ENCODE data around the gene LRMDA. TPM values are rescaled to one million over a fixed set of nuclear protein-coding genes. Genes with fewer than 3 reads are reported as not detected.

Gene LRMDA
- total RNA-seq, 1 donor from 2014 or later: 22.3 TPM

- ATAC-seq (peak; percentile 56), DNase-seq (ENCODE audit: missing footprints) (no peak)
- intact Hi-C loops (cut with DNase I): no loop called here
These were observed 385.8 kb downstream of the LRMDA start for GRCh38 chr10:75817198-75817597.

- intact Hi-C loops (cut with DNase I): no loop called here
- DNase-seq (ENCODE audit: missing footprints): no peak
- peak; percentile 47 for ATAC-seq
These were observed 387.1 kb downstream of the LRMDA start for GRCh38 chr10:75818552-75818951.

- no peak for ATAC-seq
- DNase-seq (ENCODE audit: missing footprints): no peak
- intact Hi-C loops (cut with DNase I): no loop called here
These were observed 393.8 kb downstream of the LRMDA start for GRCh38 chr10:75825235-75825634.

- intact Hi-C loops (cut with DNase I): no loop called here
- DNase-seq (ENCODE audit: missing footprints) (no peak), ATAC-seq (no peak)
These were observed 394.2 kb downstream of the LRMDA start for GRCh38 chr10:75825661-75826060.

DNA sequence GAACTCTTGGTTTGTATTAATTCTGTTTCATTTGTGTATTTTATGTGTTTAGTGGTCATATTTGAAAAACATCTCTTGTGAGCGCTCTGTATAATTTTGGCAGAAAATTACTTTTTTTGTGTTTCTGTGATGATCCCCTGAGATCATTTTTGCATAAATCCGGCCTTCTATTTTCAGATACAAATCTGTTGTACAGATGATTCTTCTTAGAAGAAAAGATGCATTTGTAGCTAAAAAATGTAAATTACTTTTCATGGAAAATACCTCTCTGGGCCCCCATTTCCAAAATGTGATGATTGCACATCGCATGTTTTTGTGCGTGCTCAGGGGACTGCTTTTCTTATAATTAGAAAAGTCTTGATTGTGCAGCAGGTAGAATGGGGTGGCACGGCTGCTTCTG lies 395.4 kb downstream of the LRMDA start:
- intact Hi-C loops (cut with DNase I): no loop called here
- DNase-seq (ENCODE audit: missing footprints) (no peak), ATAC-seq (no peak)

- no peak for DNase-seq (ENCODE audit: missing footprints)
- intact Hi-C loops (cut with DNase I): no loop called here
These were observed 396.2 kb downstream of the LRMDA start for GRCh38 chr10:75827587-75828021.

DNA sequence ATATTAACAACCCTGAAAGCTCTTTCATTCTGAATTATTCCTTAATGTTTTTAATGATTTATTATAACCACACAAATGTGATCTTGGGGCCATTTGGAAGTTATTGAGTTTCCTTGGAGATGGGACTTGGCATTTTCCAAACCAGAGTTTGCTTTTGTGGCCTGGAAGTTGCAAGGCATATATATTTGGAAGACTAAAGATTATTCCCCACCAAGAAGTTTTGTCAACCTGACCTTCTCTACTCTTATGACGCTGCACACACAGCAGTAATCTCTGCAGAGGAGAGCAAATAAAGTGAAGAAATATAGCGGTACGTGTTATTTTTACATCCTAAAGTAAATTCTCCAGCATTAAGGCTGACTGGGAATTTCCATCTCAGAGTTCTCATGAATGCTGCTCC lies 397.0 kb downstream of the LRMDA start:
- no peak for ATAC-seq
- intact Hi-C loops (cut with DNase I): no loop called here
- DNase-seq (ENCODE audit: missing footprints): no peak

More at GRCh38 chr10:75827587-75828021, 396.2 kb downstream of the LRMDA start:
- no peak for ATAC-seq

- no peak for DNase-seq (ENCODE audit: missing footprints)
- intact Hi-C loops (cut with DNase I): no loop called here
- no peak for ATAC-seq
These were observed 404.6 kb downstream of the LRMDA start for GRCh38 chr10:75836064-75836463.

- no peak for DNase-seq (ENCODE audit: missing footprints)
- intact Hi-C loops (cut with DNase I): no loop called here
- no peak for ATAC-seq
These were observed 407.1 kb downstream of the LRMDA start for GRCh38 chr10:75838486-75838885.

DNA sequence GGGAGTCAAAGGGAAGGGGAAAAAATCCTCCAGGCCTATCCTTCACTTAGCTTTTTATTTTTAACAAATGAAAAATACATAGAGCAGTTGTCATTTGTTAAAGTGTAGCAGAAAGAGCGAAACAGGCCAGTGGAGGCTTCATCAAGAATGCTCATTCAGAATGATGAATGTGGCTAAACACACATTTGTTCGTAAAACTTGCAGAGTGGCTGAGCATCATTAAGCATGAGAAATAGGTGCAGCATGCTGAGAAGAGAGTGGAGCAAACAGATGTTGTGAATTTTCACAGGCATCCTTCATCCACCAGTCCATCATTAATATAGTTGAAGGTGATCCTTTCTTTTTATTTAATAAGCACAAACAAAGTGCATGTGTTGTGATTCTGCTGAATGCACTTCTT lies 407.6 kb downstream of the LRMDA start:
- ATAC-seq (no peak), DNase-seq (ENCODE audit: missing footprints) (no peak)
- intact Hi-C loops (cut with DNase I): no loop called here

DNA sequence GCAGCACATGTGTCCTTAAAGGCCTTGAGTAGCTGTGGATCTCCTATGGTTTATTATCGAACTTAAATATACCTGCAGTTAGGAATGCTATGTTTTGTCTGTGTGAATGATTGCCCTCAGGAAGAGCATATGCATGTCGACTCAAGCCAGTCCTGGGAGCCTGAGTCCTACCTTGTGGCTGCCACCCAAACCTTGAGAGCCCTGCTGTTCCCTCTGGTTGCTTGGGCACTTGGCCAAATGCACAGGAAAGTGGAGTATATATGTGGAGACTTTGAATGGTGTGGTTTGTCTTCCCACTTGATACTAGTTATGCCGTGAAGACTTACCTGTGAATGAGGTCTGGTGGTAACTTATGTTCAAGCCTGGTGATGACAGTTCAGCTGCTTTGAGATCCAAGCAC lies 409.8 kb downstream of the LRMDA start:
- ATAC-seq: no peak
- DNase-seq (ENCODE audit: missing footprints): no peak
- intact Hi-C loops (cut with DNase I): no loop called here

GRCh38 chr10:75845176-75845947 lies 413.9 kb downstream of the LRMDA start:
- ATAC-seq (no peak), DNase-seq (ENCODE audit: missing footprints) (no peak)
- intact Hi-C loops (cut with DNase I): no loop called here

GRCh38 chr10:75847477-75847876 lies 416.1 kb downstream of the LRMDA start:
- intact Hi-C loops (cut with DNase I): no loop called here
- DNase-seq (ENCODE audit: missing footprints) (no peak), ATAC-seq (no peak)

DNA sequence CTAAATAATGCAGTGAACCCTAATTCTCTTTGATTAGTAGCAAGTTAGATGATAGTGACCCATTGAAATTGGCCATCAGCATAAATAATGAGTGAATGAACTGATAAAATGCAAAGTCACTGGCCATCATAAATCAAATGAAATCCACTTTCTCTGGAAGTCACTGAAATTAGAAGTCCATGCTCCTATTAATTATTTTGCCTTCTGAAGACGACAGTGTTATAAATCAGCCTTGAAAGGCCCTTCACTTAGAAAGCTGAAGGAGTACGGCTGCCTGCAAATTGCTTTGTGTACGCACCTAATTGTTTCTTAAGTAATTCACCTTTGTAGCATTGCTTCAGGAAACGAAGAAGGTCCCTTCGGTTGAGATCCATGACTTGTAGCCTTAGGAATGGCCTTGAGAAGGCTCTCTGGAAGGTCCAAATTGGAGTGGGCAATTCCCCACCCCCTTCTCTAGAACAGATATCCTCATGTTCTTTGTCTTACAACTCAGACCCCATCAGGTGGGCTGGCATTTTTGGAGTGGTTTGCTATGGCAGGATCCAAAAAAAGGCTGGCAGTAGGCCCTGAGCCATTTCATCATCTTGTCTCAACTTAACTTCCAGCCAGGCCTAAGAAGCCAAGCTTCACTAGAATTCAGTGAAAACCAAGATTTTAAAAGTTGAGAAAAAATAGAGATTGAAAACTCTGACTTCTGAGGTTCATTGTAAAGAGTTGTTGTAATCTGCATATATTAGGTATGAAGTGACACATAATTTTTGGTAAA lies 420.3 kb downstream of the LRMDA start:
- intact Hi-C loops (cut with DNase I): no loop called here
- DNase-seq (ENCODE audit: missing footprints): no peak
- ATAC-seq: no peak

DNA sequence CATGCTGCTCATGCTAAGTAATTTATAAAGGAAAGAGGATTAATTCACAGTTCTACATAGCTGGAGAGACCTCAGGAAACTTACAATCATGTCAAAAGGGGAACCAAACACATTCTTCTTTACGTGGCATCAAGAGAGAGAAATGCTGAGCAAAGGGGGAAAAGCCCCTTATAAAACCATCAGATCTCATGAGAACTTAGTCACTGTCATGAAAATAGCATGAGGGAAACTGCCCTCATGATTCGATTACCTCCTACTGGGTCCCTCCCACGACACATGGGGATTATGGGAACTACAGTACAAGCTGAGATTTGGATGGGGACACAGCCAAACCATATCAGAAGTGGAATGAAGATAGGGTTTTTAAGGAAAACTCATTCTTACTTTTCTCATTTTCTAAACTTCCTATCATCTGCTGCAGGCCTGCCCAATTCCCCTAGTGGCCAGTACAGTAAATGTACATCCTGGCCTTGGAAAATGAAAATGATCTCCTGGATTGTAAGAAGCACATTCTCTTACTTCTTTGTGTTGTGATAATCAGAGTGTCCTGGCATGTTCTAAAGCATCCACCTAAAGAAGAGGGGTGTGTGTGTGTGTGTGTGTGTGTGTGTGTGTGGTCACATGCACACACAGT lies 421.5 kb downstream of the LRMDA start:
- DNase-seq (ENCODE audit: missing footprints) (no peak), ATAC-seq (no peak)
- intact Hi-C loops (cut with DNase I): no loop called here

DNA sequence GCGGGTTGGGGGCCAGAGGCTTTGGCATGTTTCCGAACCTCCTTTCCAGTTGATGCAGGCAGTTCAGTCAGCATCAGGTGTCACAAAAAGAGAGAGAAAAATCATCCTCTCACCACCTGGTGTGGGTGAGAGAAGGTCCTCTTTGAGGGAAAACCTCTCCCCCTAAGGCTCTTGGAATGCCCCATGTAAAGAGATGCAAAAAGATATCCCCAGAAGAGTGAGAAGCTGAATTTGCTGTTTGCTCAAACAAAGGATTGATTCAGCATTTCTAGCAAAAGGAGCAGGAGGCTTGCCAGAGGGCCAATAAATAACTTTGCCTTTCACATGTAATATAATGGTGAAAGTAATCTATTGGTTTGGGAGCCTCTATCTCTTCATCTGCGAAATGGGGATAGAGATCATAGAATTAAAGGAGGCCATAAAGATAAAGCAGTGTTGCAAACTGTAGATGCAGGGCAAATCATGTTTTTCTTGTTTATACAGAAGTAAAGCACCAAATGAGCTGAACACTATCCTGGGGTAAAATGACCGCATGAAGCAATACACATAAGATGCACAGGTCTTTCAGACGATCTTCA lies 425.9 kb downstream of the LRMDA start:
- ATAC-seq: no peak
- intact Hi-C loops (cut with DNase I): no loop called here
- DNase-seq (ENCODE audit: missing footprints): no peak

DNA sequence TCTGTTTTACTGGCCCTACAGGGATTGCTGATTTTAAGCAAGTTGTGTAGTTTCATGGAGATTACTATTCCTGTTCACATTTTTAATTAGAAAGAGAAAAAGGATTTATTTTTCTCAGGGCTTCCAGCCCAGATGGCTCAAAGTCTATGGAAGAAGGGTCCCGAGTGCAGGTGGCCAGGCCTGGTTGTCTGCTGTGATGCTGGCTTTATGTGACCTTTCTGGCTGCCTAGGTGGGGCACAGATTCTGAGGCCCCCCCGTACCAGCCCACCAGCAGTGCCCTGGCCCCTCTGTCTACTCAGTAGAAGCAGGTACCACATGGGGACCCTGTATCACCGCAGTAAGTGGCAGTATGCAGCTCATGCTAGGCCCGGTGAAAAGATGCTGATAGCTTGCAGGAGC lies 426.5 kb downstream of the LRMDA start:
- ATAC-seq: no peak
- intact Hi-C loops (cut with DNase I): no loop called here
- DNase-seq (ENCODE audit: missing footprints): no peak

GRCh38 chr10:75858339-75858738 lies 426.9 kb downstream of the LRMDA start:
- DNase-seq (ENCODE audit: missing footprints) (no peak), ATAC-seq (no peak)
- intact Hi-C loops (cut with DNase I): no loop called here

DNA sequence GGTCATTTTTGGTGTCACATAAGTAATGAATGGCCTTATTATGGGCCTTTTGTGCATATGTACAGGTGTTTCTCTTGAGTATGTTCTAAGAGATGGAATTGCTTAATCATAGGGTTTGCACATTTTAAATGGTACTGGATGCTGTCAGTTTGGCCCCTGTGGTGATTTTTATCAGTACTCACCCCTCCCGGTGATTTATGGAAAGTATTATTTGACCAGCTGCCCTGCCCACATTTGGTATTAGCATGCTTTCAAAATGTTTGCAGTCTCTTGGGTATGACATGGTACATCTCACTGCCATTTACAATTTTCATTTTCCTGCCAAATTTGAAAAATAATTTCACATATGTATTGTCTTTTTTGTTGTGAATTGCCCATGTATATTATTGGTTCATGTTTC lies 427.7 kb downstream of the LRMDA start:
- ATAC-seq (no peak), DNase-seq (ENCODE audit: missing footprints) (no peak)
- intact Hi-C loops (cut with DNase I): no loop called here

- no peak for ATAC-seq
- intact Hi-C loops (cut with DNase I): no loop called here
- DNase-seq (ENCODE audit: missing footprints): no peak
These were observed 428.6 kb downstream of the LRMDA start for GRCh38 chr10:75860009-75860408.
